Loucy (cell line): ENCODE results near the gene SPECC1.

Source experiments
- CTCF ChIP-seq: fragments of 200-600 bp; sonication (generic); conservative IDR thresholded peaks from 2 replicates; pipeline ENCODE4 v1.5.1; 2014; ENCODE audit warnings: mild to moderate bottlenecking, antibody characterized with exemption, low read length
- EZH2phosphoT487 ChIP-seq: fragments of 200-600 bp; IDR thresholded peaks from 2 replicates; pipeline ENCODE4 v1.6.1; 2018; ENCODE audit warnings: antibody characterized with exemption, mild to moderate bottlenecking, moderate library complexity, borderline replicate concordance

- no peak for TF ChIP-seq CTCF
- no peak for TF ChIP-seq EZH2phosphoT487
Observed at GRCh38 chr17:20118280-20118679, 109.1 kb downstream of the SPECC1 start.
